ENCODE measurements around the gene PNMA8C.
A peak's percentile ranks its signal among the peaks of the same experiment; 100 is the strongest.

The PNMA8C gene

GRCh38 chr19:46428239-46429135 is at the start of gene PNMA8C:
Gene PNMA8C, minus strand, starts transcription at chr19:46428936. Its CDS starts 577 bp downstream, at chr19:46428359.
- peak; percentile 16 for DNase-seq

- no peak for DNase-seq
Measured at GRCh38 chr19:46475986-46476385, 47.2 kb upstream of the PNMA8C start.

GRCh38 chr19:46474211-46474610 is 45.5 kb upstream of the PNMA8C start:
- no peak for DNase-seq

GRCh38 chr19:46472592-46472991 is 43.9 kb upstream of the PNMA8C start:
- no peak for DNase-seq

- DNase-seq: peak; percentile 2
Measured at GRCh38 chr19:46471811-46472543, 43.2 kb upstream of the PNMA8C start.

GRCh38 chr19:46471116-46471733 is 42.5 kb upstream of the PNMA8C start, which contains the start of gene PNMA8A:
Gene PNMA8A, minus strand, starts transcription at chr19:46471563. Its CDS starts 528 bp downstream, at chr19:46471035.
- DNase-seq: peak; percentile 38

- DNase-seq: no peak
Measured at GRCh38 chr19:46470376-46470775, 41.6 kb upstream of the PNMA8C start.

GRCh38 chr19:46469541-46470185 is 40.9 kb upstream of the PNMA8C start:
- DNase-seq: no peak

- no peak for DNase-seq
Measured at GRCh38 chr19:46466536-46467196, 37.9 kb upstream of the PNMA8C start.

- DNase-seq: no peak
Measured at GRCh38 chr19:46463516-46463915, 34.8 kb upstream of the PNMA8C start.

GRCh38 chr19:46461537-46461936 is 32.8 kb upstream of the PNMA8C start:
- no peak for DNase-seq

GRCh38 chr19:46460981-46461380 is 32.2 kb upstream of the PNMA8C start:
- DNase-seq: no peak

GRCh38 chr19:46460055-46460454 is 31.3 kb upstream of the PNMA8C start:
- no peak for DNase-seq

GRCh38 chr19:46456930-46457329 is 28.2 kb upstream of the PNMA8C start:
- no peak for DNase-seq

GRCh38 chr19:46454244-46454643 is 25.5 kb upstream of the PNMA8C start:
- DNase-seq: no peak

GRCh38 chr19:46453661-46454060 is 24.9 kb upstream of the PNMA8C start:
- DNase-seq: no peak

GRCh38 chr19:46452186-46452585 is 23.4 kb upstream of the PNMA8C start:
- DNase-seq: no peak

- DNase-seq: no peak
Measured at GRCh38 chr19:46451352-46451751, 22.6 kb upstream of the PNMA8C start.

- no peak for DNase-seq
Measured at GRCh38 chr19:46450737-46451136, 22.0 kb upstream of the PNMA8C start.

GRCh38 chr19:46449228-46449627 is 20.5 kb upstream of the PNMA8C start:
- DNase-seq: no peak

GRCh38 chr19:46448601-46449000 is 19.9 kb upstream of the PNMA8C start:
- no peak for DNase-seq

- DNase-seq: no peak
Measured at GRCh38 chr19:46447824-46448223, 19.1 kb upstream of the PNMA8C start.

All from NCI-H2029 treated with DMSO at 0.1 percent for 48 hours (cell line).